Measurements from ENCODE around the gene PIK3R5. TPM values are rescaled to one million over a fixed set of nuclear protein-coding genes. Genes with fewer than 3 reads are reported as not detected.

The PIK3R5 gene
- total and polyA plus RNA-seq, 3 donors from 2014 or later: 6.1 to 14.0 (median 7.4) TPM

GRCh38 chr17:8955021-8955959 lies 10.2 kb downstream of the PIK3R5 start:
- no peaks in the 10 kb centered on the region for H3K27me3 ChIP-seq
- TF ChIP-seq CTCF (IDR thresholded peaks at IDR 0.05) (no peak), POLR2A (IDR thresholded peaks at IDR 0.05) (no peak)
- no peak overlapping the region for H3K27ac ChIP-seq
- H3K4me3 ChIP-seq: no peak overlapping the region
- 81 to 85% methylated on average over 8 to 12 of the region's 12 CpGs for WGBS, 2 donors
- DNase-seq: peak; percentile 20
- intact Hi-C loops (cut with DNase I; ENCODE audit: low total_unique reads): no loop called here
- H3K9me3 ChIP-seq: no peaks in the 10 kb centered on the region
- no peaks in the 10 kb centered on the region for H3K4me1 ChIP-seq
- H3K36me3 ChIP-seq (ENCODE audit: low read depth, missing control alignments): no peaks in the 10 kb centered on the region

- peak; percentile 49 for DNase-seq
- H3K4me3 ChIP-seq: no peak overlapping the region
Measured at GRCh38 chr17:8954339-8954738, 11.2 kb downstream of the PIK3R5 start.

GRCh38 chr17:8953156-8953885 lies 12.2 kb downstream of the PIK3R5 start:
- Histone ChIP-seq H3K27me3 (no peaks in the 10 kb centered on the region), H3K36me3 (ENCODE audit: low read depth, missing control alignments) (no peaks in the 10 kb centered on the region), H3K9me3 (no peaks in the 10 kb centered on the region), H3K27ac (no peak overlapping the region), H3K4me3 (no peak overlapping the region), H3K4me1 (no peaks in the 10 kb centered on the region)
- TF ChIP-seq CTCF (IDR thresholded peaks at IDR 0.05) (no peak), POLR2A (IDR thresholded peaks at IDR 0.05) (no peak)
- intact Hi-C loops (cut with DNase I; ENCODE audit: low total_unique reads): no loop called here
- WGBS, 2 donors: 64 to 81% methylated on average over 1 to 2 of the region's 2 CpGs
- DNase-seq: no peak

More at GRCh38 chr17:8954339-8954738, 11.2 kb downstream of the PIK3R5 start:
- Histone ChIP-seq H3K4me1 (no peaks in the 10 kb centered on the region), H3K36me3 (ENCODE audit: low read depth, missing control alignments) (no peaks in the 10 kb centered on the region), H3K27ac (no peak overlapping the region), H3K27me3 (no peaks in the 10 kb centered on the region), H3K9me3 (no peaks in the 10 kb centered on the region)
- intact Hi-C loops (cut with DNase I; ENCODE audit: low total_unique reads): no loop called here
- TF ChIP-seq POLR2A (IDR thresholded peaks at IDR 0.05) (no peak), CTCF (IDR thresholded peaks at IDR 0.05) (no peak)
- WGBS, 2 donors: 44 to 69% methylated on average over 10 of the region's 10 CpGs

- Histone ChIP-seq H3K27me3 (no peaks in the 10 kb centered on the region), H3K4me1 (no peaks in the 10 kb centered on the region), H3K9me3 (no peaks in the 10 kb centered on the region), H3K36me3 (ENCODE audit: low read depth, missing control alignments) (no peaks in the 10 kb centered on the region), H3K27ac (no peak overlapping the region), H3K4me3 (no peak overlapping the region)
- intact Hi-C loops (cut with DNase I; ENCODE audit: low total_unique reads): no loop called here
- TF ChIP-seq CTCF (IDR thresholded peaks at IDR 0.05): no peak
- TF ChIP-seq POLR2A (IDR thresholded peaks at IDR 0.05): no peak
- 77 to 90% methylated on average over 1 of the region's 1 CpG for WGBS, 2 donors
- no peak for DNase-seq
Measured at GRCh38 chr17:8952191-8952590, 13.3 kb downstream of the PIK3R5 start.
